NCI-H345 treated with DMSO at 0.1 percent for 48 hours (cell line): ENCODE measurements around the gene MEX3D.
A peak's percentile ranks its signal among the peaks of the same experiment; 100 is the strongest.

Experiments
- DNase-seq: peaks from one replicate; lab custom pipeline; 2025; ENCODE audit not compliant: unreplicated experiment; lab: John Stamatoyannopoulos, UW

MEX3D gene

GRCh38 chr19:1574354-1575136 is 6.4 kb upstream of the MEX3D start:
- no peak for DNase-seq

GRCh38 chr19:1572795-1573194 is 4.7 kb upstream of the MEX3D start:
- DNase-seq: no peak

GRCh38 chr19:1571358-1571757 is 3.2 kb upstream of the MEX3D start:
- DNase-seq: no peak

GRCh38 chr19:1570836-1571235 is 2.7 kb upstream of the MEX3D start:
- DNase-seq: no peak

- no peak for DNase-seq
Measured at GRCh38 chr19:1569997-1570396, 1.9 kb upstream of the MEX3D start.

- no peak for DNase-seq
Measured at GRCh38 chr19:1567848-1568227, 287 bp downstream of the MEX3D start.

- DNase-seq: no peak
Measured at GRCh38 chr19:1567116-1567847, 843 bp downstream of the MEX3D start.

GRCh38 chr19:1566392-1567115 is 1.6 kb downstream of the MEX3D start:
- DNase-seq: peak; percentile 24

GRCh38 chr19:1563251-1563650 is 4.9 kb downstream of the MEX3D start:
- DNase-seq: no peak

- DNase-seq: no peak
Measured at GRCh38 chr19:1561236-1561842, 6.8 kb downstream of the MEX3D start.

GRCh38 chr19:1560286-1560882 is 7.7 kb downstream of the MEX3D start:
- DNase-seq: no peak

- no peak for DNase-seq
Measured at GRCh38 chr19:1558552-1558951, 9.6 kb downstream of the MEX3D start.

- no peak for DNase-seq
Measured at GRCh38 chr19:1556390-1557070, 11.6 kb downstream of the MEX3D start.

GRCh38 chr19:1555487-1556389 is 12.4 kb downstream of the MEX3D start:
- no peak for DNase-seq

- no peak for DNase-seq
Measured at GRCh38 chr19:1554968-1555367, 13.2 kb downstream of the MEX3D start.

- no peak for DNase-seq
Measured at GRCh38 chr19:1553415-1553814, 14.7 kb downstream of the MEX3D start.

GRCh38 chr19:1551068-1552040 is 16.8 kb downstream of the MEX3D start:
- no peak for DNase-seq

GRCh38 chr19:1549332-1549945 is 18.7 kb downstream of the MEX3D start:
- DNase-seq: no peak
